CD14-positive monocyte (primary cell): ENCODE results near the gene L3MBTL3. TPM values are rescaled to one million over a fixed set of nuclear protein-coding genes. Genes with fewer than 3 reads are reported as not detected.

Experiments
- DNase-seq, 3 donors: peaks; one replicate each; pipeline ENCODE4 v3.0.0-alpha.2; 2011 to 2022
- H2AFZ ChIP-seq: 2 replicates; pipeline ENCODE4 v1.6.0; 2012; ENCODE audit warnings: mild to moderate bottlenecking, low read depth, low read length, inconsistent platforms; ENCODE audit not compliant: insufficient read depth, poor library complexity, severe bottlenecking
- H3K27ac ChIP-seq, 2 donors: 1 replicate in 1 of 2; 2 replicates in 1 of 2; pipeline ENCODE4 v1.5.1; 2012 to 2013; ENCODE audit warnings: low read length in 2 of 2, control low read depth in 1 of 2, inconsistent platforms in 1 of 2, low read depth in 1 of 2, mild to moderate bottlenecking in 1 of 2
- H3K27me3 ChIP-seq, 2 donors: one replicate each; pipeline versions ENCODE4 v1.6.0 to v1.6.1; 2011 to 2013; ENCODE audit warnings: low read length in 2 of 2; ENCODE audit not compliant: control insufficient read depth in 2 of 2, insufficient read depth in 2 of 2
- H3K36me3 ChIP-seq, 2 donors: replicated peaks in 1 of 2; 1 replicate in 1 of 2; 2 replicates in 1 of 2; pipeline versions ENCODE4 v1.5.1 to v1.6.1; 2012 to 2013; ENCODE audit warnings: low read length in 2 of 2, control low read depth in 1 of 2, inconsistent platforms in 1 of 2, mild to moderate bottlenecking in 1 of 2; ENCODE audit not compliant: insufficient read depth in 2 of 2, control insufficient read depth in 1 of 2
- H3K4me1 ChIP-seq, 2 donors: 1 replicate in 1 of 2; 2 replicates in 1 of 2; pipeline versions ENCODE4 v1.5.1 to v1.6.1; 2012 to 2013; ENCODE audit warnings: low read length in 2 of 2, control low read depth in 1 of 2, inconsistent platforms in 1 of 2, mild to moderate bottlenecking in 1 of 2, moderate library complexity in 1 of 2; ENCODE audit not compliant: insufficient read depth in 2 of 2, control insufficient read depth in 1 of 2
- H3K4me2 ChIP-seq: replicated peaks from 2 replicates; pipeline ENCODE3; 2012; ENCODE audit warnings: low read length, moderate library complexity, mild to moderate bottlenecking; ENCODE audit not compliant: poor library complexity, severe bottlenecking; ENCODE audit errors: extremely low read depth
- H3K4me3 ChIP-seq, 3 experiments: fragments of 200-600 bp in 1 of 3; sonication (generic) in 1 of 3; replicated peaks in 1 of 3; 1 replicate in 2 of 3; 2 replicates in 1 of 3; pipeline ENCODE4 v1.5.1; 2011 to 2013; ENCODE audit warnings: low read length in 3 of 3, mild to moderate bottlenecking in 3 of 3, control low read depth in 2 of 3, low read depth in 2 of 3, inconsistent platforms in 1 of 3, moderate library complexity in 1 of 3
- H3K79me2 ChIP-seq: 2 replicates; pipeline ENCODE4 v1.6.0; 2012; ENCODE audit warnings: mild to moderate bottlenecking, control low read depth, inconsistent platforms, low read length, moderate library complexity; ENCODE audit not compliant: insufficient read depth
- H3K9ac ChIP-seq: 2 replicates; pipeline ENCODE4 v1.6.0; 2017; ENCODE audit warnings: low read length, mild to moderate bottlenecking; ENCODE audit not compliant: insufficient read depth, poor library complexity, severe bottlenecking
- H3K9me3 ChIP-seq, 2 donors: replicated peaks in 1 of 2; 1 replicate in 1 of 2; 2 replicates in 1 of 2; pipeline versions ENCODE4 v1.5.1 to v1.6.1; 2012 to 2013; ENCODE audit warnings: low read length in 2 of 2, control low read depth in 1 of 2; ENCODE audit not compliant: control insufficient read depth in 1 of 2, insufficient read depth in 1 of 2
- H4K20me1 ChIP-seq: 2 replicates; pipeline ENCODE4 v1.6.0; 2012; ENCODE audit warnings: mild to moderate bottlenecking, low read length, control low read depth, moderate library complexity; ENCODE audit not compliant: insufficient read depth
- H3K27ac Mint-ChIP-seq, 7 donors: one replicate each; pipeline ENCODE4 v1.8.0; 2020; ENCODE audit warnings: mild to moderate bottlenecking in 7 of 7, mixed read lengths in 7 of 7, moderate library complexity in 6 of 7, inconsistent platforms in 2 of 7
- H3K27me3 Mint-ChIP-seq, 3 donors: one replicate each; pipeline ENCODE4 v1.8.0; 2021 to 2022; ENCODE audit warnings: low read depth in 3 of 3, mild to moderate bottlenecking in 3 of 3, mixed read lengths in 3 of 3, moderate library complexity in 3 of 3, inconsistent platforms in 1 of 3
- H3K36me3 Mint-ChIP-seq, 2 donors: one replicate each; pipeline ENCODE4 v1.8.0; 2020; ENCODE audit warnings: mixed read lengths in 2 of 2, inconsistent platforms in 1 of 2, mild to moderate bottlenecking in 1 of 2
- H3K4me1 Mint-ChIP-seq: one replicate; pipeline ENCODE4 v1.8.0; 2020; ENCODE audit warnings: mild to moderate bottlenecking, mixed read lengths
- H3K4me3 Mint-ChIP-seq, 2 donors: one replicate each; pipeline ENCODE4 v1.8.0; 2020; ENCODE audit warnings: mild to moderate bottlenecking in 2 of 2, mixed read lengths in 2 of 2, moderate library complexity in 1 of 2
- H3K9me3 Mint-ChIP-seq, 7 donors: one replicate each; pipeline ENCODE4 v1.8.0; 2020 to 2022; ENCODE audit warnings: mixed read lengths in 7 of 7, mild to moderate bottlenecking in 6 of 7, moderate library complexity in 6 of 7, inconsistent platforms in 2 of 7
- WGBS: methylation state at CpG from one replicate; pipeline ENCODE4 v1.1.5; 2013; ENCODE audit warnings: missing lambda C conversion rate; ENCODE audit not compliant: insufficient coverage; 5-methylcytosine and 5-hydroxymethylcytosine counted together
- intact Hi-C, 2 donors: fragments of 100-400 bp; cut with micrococcal nuclease; formaldehyde crosslinking; loops; one replicate each; pipeline versions ENCODE4 v1.15.0 to v1.15.1; 2023
- polyA plus RNA-seq, 3 donors: library from polyadenylated mRNA; depleted of rRNA in 1 of 3; unstranded in 2 of 3; stranded (reverse) in 1 of 3; fragments of 300-500 nt in 2 of 3; fragments of >200 nt in 1 of 3; fragmentation: Illumina TruSeq in 2 of 3; gene quantifications; 1 replicate in 2 of 3; 2 replicates in 1 of 3; pipeline ENCODE4 v1.2.3, GENCODE V29; 2012 to 2021
- TF ChIP-seq, protein P1 (sequence below): fragments of 200-600 bp; IDR thresholded peaks from one replicate; pipeline ENCODE4 v1.8.0; 2022; ENCODE audit warnings: antibody characterized with exemption, mild to moderate bottlenecking

L3MBTL3 gene
- polyA plus RNA-seq, 3 donors: 2.1 to 8.0 (median 3.7) TPM

DNA sequence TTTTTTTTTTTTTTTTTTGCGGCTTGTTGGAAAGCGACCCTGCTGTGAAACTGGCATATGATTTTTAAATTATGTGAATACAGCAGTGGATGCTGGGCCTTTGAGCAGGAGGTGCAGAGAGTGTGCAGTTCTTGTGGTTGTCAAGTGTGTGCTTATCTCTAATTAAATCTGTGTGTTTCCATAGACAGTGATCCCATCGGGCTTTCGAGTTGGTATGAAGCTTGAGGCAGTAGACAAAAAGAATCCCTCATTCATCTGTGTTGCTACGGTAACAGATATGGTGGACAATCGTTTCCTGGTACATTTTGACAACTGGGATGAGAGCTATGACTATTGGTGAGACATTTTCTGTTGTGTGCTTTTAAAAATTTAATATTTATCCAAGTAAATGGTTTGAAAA, 52.4 kb downstream of the L3MBTL3 start:
- H3K4me2 ChIP-seq: no peak overlapping the region
- WGBS: 100% methylated on average over 1 of the region's 6 CpGs
- H4K20me1 ChIP-seq: no peaks in the 10 kb centered on the region
- peaks cover 58 to 63% of the 10 kb centered on the region in 2 donors for H3K36me3 Mint-ChIP-seq
- H3K4me3 Mint-ChIP-seq: no peak overlapping the region
- no peak overlapping the region for H3K4me3 ChIP-seq
- H3K9ac ChIP-seq: no peak overlapping the region
- H3K4me1 Mint-ChIP-seq: peaks cover 10% of the 10 kb centered on the region
- no peak overlapping the region for H3K27ac ChIP-seq
- H3K9me3 ChIP-seq: no peaks in the 10 kb centered on the region
- no peak for DNase-seq
- H3K27ac Mint-ChIP-seq: no peak overlapping the region
- no peaks in the 10 kb centered on the region for H3K27me3 Mint-ChIP-seq
- no peaks in the 10 kb centered on the region for H3K4me1 ChIP-seq
- H3K36me3 ChIP-seq: peaks cover 54 to 73% of the 10 kb centered on the region in 2 donors
- no peaks in the 10 kb centered on the region for H3K79me2 ChIP-seq
- H2AFZ ChIP-seq: no peak overlapping the region
- intact Hi-C loops: no loop called here
- H3K27me3 ChIP-seq: no peaks in the 10 kb centered on the region
- H3K9me3 Mint-ChIP-seq: no peaks in the 10 kb centered on the region
- TF ChIP-seq, protein P1, sequence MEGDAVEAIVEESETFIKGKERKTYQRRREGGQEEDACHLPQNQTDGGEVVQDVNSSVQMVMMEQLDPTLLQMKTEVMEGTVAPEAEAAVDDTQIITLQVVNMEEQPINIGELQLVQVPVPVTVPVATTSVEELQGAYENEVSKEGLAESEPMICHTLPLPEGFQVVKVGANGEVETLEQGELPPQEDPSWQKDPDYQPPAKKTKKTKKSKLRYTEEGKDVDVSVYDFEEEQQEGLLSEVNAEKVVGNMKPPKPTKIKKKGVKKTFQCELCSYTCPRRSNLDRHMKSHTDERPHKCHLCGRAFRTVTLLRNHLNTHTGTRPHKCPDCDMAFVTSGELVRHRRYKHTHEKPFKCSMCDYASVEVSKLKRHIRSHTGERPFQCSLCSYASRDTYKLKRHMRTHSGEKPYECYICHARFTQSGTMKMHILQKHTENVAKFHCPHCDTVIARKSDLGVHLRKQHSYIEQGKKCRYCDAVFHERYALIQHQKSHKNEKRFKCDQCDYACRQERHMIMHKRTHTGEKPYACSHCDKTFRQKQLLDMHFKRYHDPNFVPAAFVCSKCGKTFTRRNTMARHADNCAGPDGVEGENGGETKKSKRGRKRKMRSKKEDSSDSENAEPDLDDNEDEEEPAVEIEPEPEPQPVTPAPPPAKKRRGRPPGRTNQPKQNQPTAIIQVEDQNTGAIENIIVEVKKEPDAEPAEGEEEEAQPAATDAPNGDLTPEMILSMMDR: no peak

DNA sequence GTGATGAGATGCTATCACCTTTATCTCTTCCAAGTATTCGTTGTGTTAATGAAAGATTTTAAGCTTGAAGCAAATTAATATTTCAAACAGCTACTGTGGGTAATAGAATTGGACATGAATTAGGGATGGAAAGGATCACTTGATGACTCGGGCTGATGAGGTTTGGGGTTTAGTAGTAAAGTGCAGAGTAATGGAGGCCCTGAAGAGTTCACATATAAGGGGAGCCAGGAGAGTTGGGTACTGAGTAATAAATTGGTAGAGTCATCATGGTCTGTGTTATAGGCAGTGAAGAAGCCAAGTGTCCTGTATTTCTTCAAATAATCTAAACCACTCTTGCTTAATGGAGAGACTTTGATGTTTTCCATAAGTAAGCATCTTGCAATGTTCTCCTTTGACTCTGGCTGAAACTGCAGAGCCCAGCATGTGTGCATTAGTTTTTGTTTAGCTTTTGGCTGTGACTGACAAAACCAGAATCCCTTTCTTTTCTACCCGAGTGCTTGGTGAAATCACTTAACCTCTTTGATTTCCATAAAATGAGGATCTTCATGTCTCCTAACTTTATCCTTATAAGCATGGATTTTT, 57.6 kb downstream of the L3MBTL3 start:
- Histone ChIP-seq H4K20me1 (no peaks in the 10 kb centered on the region), H3K9me3 (no peaks in the 10 kb centered on the region), H2AFZ (no peak overlapping the region), H3K79me2 (no peaks in the 10 kb centered on the region), H3K27ac (no peak overlapping the region), H3K4me2 (no peak overlapping the region), H3K27me3 (no peaks in the 10 kb centered on the region), H3K4me3 (no peak overlapping the region), H3K36me3 (peaks cover 32 to 49% of the 10 kb centered on the region in 2 donors), H3K9ac (no peak overlapping the region), H3K4me1 (no peaks in the 10 kb centered on the region)
- DNase-seq: no peak
- no CpG with 5 or more reads among the region's 3 CpGs for WGBS
- intact Hi-C loops: no loop called here
- H3K4me3 Mint-ChIP-seq: no peak overlapping the region
- H3K36me3 Mint-ChIP-seq: peaks cover 46 to 50% of the 10 kb centered on the region in 2 donors
- no peaks in the 10 kb centered on the region for H3K9me3 Mint-ChIP-seq
- H3K27ac Mint-ChIP-seq: no peak overlapping the region
- H3K4me1 Mint-ChIP-seq: peaks cover 11% of the 10 kb centered on the region
- TF ChIP-seq, protein P1: no peak
- no peaks in the 10 kb centered on the region for H3K27me3 Mint-ChIP-seq
